NB4 (cell line): ENCODE data around the gene GTPBP10.

Source experiments
- POLR2A ChIP-seq: IDR thresholded peaks from 2 replicates; pipeline ENCODE4 v1.6.1; 2011; ENCODE audit warnings: mild to moderate bottlenecking; ENCODE audit not compliant: insufficient read length; ENCODE audit errors: extremely low read depth
- TF ChIP-seq, protein P1 (sequence below): IDR thresholded peaks from one replicate; pipeline ENCODE4 v1.5.1; 2012; ENCODE audit warnings: low read depth, low read length

DNA sequence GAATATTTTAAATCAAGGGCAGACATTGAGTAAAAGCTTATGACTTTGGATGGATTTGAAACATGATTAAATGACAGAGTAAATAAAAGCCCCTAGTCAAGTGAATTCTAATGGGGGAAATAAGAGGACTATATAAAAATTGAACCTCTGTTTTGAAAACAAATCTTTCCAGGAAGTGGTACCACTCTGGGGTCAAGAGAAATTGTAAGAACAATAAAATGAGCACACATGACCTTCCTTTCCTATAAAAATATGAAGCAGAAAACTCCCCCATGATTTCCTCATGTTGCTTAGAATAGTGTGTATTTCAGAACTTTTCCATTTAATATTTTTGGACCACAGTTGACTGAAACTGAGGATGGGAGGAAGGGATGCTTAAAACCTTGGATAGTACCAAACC is 44.4 kb downstream of the GTPBP10 start:
- TF ChIP-seq, protein P1, sequence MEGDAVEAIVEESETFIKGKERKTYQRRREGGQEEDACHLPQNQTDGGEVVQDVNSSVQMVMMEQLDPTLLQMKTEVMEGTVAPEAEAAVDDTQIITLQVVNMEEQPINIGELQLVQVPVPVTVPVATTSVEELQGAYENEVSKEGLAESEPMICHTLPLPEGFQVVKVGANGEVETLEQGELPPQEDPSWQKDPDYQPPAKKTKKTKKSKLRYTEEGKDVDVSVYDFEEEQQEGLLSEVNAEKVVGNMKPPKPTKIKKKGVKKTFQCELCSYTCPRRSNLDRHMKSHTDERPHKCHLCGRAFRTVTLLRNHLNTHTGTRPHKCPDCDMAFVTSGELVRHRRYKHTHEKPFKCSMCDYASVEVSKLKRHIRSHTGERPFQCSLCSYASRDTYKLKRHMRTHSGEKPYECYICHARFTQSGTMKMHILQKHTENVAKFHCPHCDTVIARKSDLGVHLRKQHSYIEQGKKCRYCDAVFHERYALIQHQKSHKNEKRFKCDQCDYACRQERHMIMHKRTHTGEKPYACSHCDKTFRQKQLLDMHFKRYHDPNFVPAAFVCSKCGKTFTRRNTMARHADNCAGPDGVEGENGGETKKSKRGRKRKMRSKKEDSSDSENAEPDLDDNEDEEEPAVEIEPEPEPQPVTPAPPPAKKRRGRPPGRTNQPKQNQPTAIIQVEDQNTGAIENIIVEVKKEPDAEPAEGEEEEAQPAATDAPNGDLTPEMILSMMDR, result no peak
- TF ChIP-seq POLR2A, result no peak
